ENCODE measurements around the gene ANGPT4. TPM values are rescaled to one million over a fixed set of nuclear protein-coding genes. Genes with fewer than 3 reads are reported as not detected.

Gene ANGPT4
- total RNA-seq, 1 donor from 2014 or later, result not detected

GRCh38 chr20:836190-836589 lies 79.9 kb downstream of the ANGPT4 start:
- no peak overlapping the region for H3K4me3 ChIP-seq (ENCODE audit: low read depth, low read length)
- no peak for TF ChIP-seq CTCF (conservative IDR thresholded peaks at IDR 0.05; ENCODE audit: low read depth, low read length)
- DNase-seq (ENCODE audit: low read depth), result no peak

- no peak for DNase-seq (ENCODE audit: low read depth)
- TF ChIP-seq CTCF (conservative IDR thresholded peaks at IDR 0.05; ENCODE audit: low read depth, low read length), result no peak
- no peak overlapping the region for H3K4me3 ChIP-seq (ENCODE audit: low read depth, low read length)
Measured at GRCh38 chr20:835608-836045, 80.5 kb downstream of the ANGPT4 start.

GRCh38 chr20:834151-834746 lies 81.9 kb downstream of the ANGPT4 start:
- peak overlapping the region; percentile 94 for H3K4me3 ChIP-seq (ENCODE audit: low read depth, low read length)
- no peak for DNase-seq (ENCODE audit: low read depth)
- no peak for TF ChIP-seq CTCF (conservative IDR thresholded peaks at IDR 0.05; ENCODE audit: low read depth, low read length)

GRCh38 chr20:833450-834150 lies 82.5 kb downstream of the ANGPT4 start, which contains the start of gene FAM110A:
Gene FAM110A, plus strand, starts transcription at chr20:833715. Its CDS starts 11,090 bp downstream, at chr20:844805.
- TF ChIP-seq CTCF (conservative IDR thresholded peaks at IDR 0.05; ENCODE audit: low read depth, low read length), result no peak
- H3K4me3 ChIP-seq (ENCODE audit: low read depth, low read length), result peak within 1 kb of the TSS; percentile 94
- peak; percentile 25 for DNase-seq (ENCODE audit: low read depth)

- no peak for DNase-seq (ENCODE audit: low read depth)
- no peak for TF ChIP-seq CTCF (conservative IDR thresholded peaks at IDR 0.05; ENCODE audit: low read depth, low read length)
- peak overlapping the region; percentile 94 for H3K4me3 ChIP-seq (ENCODE audit: low read depth, low read length)
Measured at GRCh38 chr20:833121-833449, 83.0 kb downstream of the ANGPT4 start.

GRCh38 chr20:831956-832355 lies 84.2 kb downstream of the ANGPT4 start:
- no peak for DNase-seq (ENCODE audit: low read depth)
- no peak overlapping the region for H3K4me3 ChIP-seq (ENCODE audit: low read depth, low read length)
- no peak for TF ChIP-seq CTCF (conservative IDR thresholded peaks at IDR 0.05; ENCODE audit: low read depth, low read length)

GRCh38 chr20:831251-831650 lies 84.9 kb downstream of the ANGPT4 start:
- DNase-seq (ENCODE audit: low read depth), result no peak
- TF ChIP-seq CTCF (conservative IDR thresholded peaks at IDR 0.05; ENCODE audit: low read depth, low read length), result no peak
- H3K4me3 ChIP-seq (ENCODE audit: low read depth, low read length), result no peak overlapping the region

Data from epithelial cell of proximal tubule (primary cell).